ENCODE data around the gene UBC.

The UBC gene

DNA sequence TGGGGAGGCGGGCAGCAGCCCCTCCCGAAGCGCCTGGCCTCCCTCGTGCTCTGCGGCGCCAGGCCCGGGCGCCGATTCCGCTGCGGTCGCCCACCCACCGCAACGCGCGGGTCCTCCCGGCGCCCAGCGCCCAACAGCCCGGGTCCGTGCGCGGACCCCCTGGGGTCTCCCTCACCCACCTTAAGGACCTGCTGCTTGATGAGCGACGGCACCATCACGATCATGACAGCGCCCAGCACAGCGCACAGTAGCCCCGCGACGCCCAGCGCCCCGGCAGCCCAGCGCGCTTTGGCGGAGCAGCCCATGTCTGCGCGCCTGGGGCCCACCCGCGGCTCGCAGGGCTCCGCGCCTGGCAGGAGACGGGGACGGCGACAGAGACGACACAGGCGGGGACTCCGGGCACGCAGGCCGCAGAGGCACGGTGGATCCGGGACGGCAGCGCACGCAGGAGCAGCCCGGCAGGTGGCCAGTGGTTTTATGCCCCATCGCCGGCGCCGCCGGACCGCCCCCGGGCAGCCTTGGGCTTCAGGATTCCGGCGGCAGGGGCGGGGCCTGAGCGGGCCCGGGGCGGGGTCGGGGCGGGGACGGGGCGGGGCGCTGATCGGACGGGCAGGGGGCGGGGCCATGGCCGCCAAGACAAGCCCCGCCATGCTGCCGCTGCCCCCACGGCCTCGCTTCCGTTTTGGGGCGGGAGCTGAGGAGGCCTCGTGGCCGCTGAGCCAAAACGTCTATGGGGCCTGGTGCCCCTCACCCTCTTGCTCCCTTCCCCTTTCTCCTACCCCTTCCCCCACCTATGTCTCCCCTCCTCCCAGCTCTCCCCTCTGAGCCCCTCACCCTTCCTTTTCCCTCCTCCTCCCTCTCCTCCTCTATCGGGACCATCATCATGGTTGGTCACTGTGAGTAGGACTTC is 50.8 kb downstream of the UBC start, which contains the start of gene SCARB1:
SCARB1 (minus strand) TSS at position 449 of the 910 bp plus-strand sequence; CDS start at position 305, 144 bp downstream.
- peak; percentile 87 for DNase-seq

DNA sequence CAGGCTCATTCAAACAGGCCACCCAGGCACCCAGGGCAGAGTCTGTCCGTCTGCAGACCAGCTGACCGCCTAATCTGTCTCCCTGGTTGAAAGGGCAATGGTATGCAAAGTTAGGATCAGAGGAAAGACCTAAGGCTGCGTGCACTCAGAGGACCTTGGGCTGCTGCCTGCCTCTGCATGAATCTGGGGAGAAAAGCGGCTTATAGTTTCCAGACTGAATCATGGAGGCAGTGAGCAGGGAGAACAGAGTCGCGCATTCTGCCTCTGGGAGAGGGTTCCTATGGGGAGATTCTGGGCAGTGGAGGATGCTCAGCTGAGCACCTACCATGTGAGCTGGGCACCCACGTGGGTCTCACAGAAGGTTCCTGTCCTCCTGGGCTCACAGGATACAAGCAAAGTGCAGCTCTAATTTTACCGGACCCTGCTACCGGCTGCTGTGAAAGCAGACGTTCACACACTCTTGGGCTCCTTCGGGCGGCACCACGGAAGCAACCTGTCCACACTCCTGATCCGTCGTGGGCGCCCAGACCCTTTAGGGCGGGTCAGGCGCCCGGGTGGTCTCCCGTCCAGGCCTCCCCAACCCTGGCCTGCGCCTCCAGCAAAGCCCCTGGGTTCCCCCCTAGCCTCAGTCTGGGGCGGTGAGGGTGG is 51.6 kb downstream of the UBC start:
- DNase-seq, result no peak

DNA sequence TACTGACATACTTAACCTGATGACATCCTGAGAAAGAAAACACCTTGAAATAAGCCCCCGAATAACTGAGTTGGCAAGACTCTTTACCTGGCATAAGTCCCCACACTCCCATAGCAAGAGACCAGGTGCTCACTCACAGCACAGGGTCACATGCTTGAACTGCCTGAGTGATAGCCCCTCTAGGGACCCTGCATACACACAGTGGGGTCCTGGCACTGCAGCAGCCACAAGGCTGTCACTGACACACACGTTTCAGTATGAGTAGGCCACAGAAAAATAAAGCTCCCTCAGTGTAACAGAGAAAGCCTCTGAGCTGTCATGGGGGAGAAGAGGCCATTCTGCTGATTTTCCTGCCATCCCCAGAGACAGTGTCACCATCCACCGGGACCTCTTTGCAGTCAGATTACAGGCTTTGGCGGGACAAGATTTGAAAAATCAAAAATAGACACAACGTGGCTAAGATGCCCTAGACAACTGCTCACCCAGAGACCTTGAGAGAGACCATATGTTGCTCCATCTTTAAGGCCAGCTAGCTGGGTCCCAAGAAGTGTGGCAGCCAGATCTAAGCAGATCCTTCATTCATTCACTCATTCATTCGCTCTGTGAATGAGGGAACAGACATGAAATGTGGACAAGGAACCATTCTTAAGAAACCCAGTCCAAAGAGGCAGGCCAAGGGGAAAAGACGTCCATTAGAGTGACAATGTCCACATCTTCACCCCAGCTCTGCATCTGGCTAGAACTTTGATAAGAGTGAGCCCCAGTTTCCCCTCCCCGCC is 52.4 kb downstream of the UBC start:
- no peak for DNase-seq
